Testis (tissue), 3 donors: ENCODE measurements around the gene CEP95. TPM values are rescaled to one million over a fixed set of nuclear protein-coding genes. Genes with fewer than 3 reads are reported as not detected.
"Not testable (repeated sequence)": the region's sequence is repeated elsewhere in the genome, so short reads cannot be mapped to it uniquely, and the experiment has no call there.

Experiments
- DNase-seq: peaks from one replicate; pipeline ENCODE4 v3.0.0-alpha.2; 2019
- H3K27ac ChIP-seq, 2 donors: fragments of 200-600 bp; sonication (generic); one replicate each; pipeline ENCODE4 v1.5.1; 2019
- H3K27me3 ChIP-seq: fragments of 200-600 bp; sonication (generic); one replicate; pipeline ENCODE4 v1.5.1; 2019
- H3K36me3 ChIP-seq: fragments of 200-600 bp; sonication (generic); one replicate; pipeline ENCODE4 v1.5.1; 2017; ENCODE audit warnings: low read depth; ENCODE audit errors: missing control alignments
- H3K4me1 ChIP-seq: fragments of 200-600 bp; sonication (generic); one replicate; pipeline ENCODE4 v1.5.1; 2019
- H3K4me3 ChIP-seq, 2 donors: fragments of 200-600 bp; sonication (generic); one replicate each; pipeline ENCODE4 v1.5.1; 2017 to 2019
- H3K9me3 ChIP-seq: fragments of 200-600 bp; sonication (generic); one replicate; pipeline ENCODE4 v1.5.1; 2017
- POLR2A ChIP-seq: fragments of 450-650 bp; IDR thresholded peaks from one replicate; pipeline ENCODE4 v1.6.1; 2017; ENCODE audit warnings: antibody characterized with exemption, mild to moderate bottlenecking, moderate library complexity
- WGBS, 2 donors: methylation state at CpG; one replicate each; pipeline ENCODE4 v1.1.5; 2018; 5-methylcytosine and 5-hydroxymethylcytosine counted together
- intact Hi-C: fragments of 100-400 bp; cut with DNase I; formaldehyde crosslinking; loops from one replicate; pipeline ENCODE4 v1.15.1; 2023; ENCODE audit warnings: low total_unique reads
- polyA plus RNA-seq: library from polyadenylated mRNA; stranded (reverse); fragments of 350-450 nt; fragmentation: Illumina TruSeq; extraction: RNeasy Lipid Tissue Mini Kit (QIAGEN cat#74804); gene quantifications from one replicate; pipeline ENCODE4 v1.2.3, GENCODE V29; 2014; ENCODE audit warnings: low read depth, low replicate concordance; ENCODE audit not compliant: insufficient read depth
- total RNA-seq, 2 donors: library from RNA; depleted of rRNA; stranded (reverse); fragments of >200 nt; gene quantifications; one replicate each; pipeline ENCODE4 v1.2.3, GENCODE V29; 2016
- TF ChIP-seq, protein P1 (sequence below), 3 experiments: fragments of 450-650 bp in 2 of 3; fragments of 200-600 bp in 1 of 3; sonication (generic) in 1 of 3; IDR thresholded peaks; one replicate each; pipeline ENCODE4 v1.5.1; 2016 to 2019; ENCODE audit warnings: antibody characterized with exemption in 3 of 3, mild to moderate bottlenecking in 2 of 3, moderate library complexity in 1 of 3

CEP95 gene
- total and polyA plus RNA-seq, 3 donors from 2014 or later, result 54.1 to 93.5 (median 73.6) TPM

DNA sequence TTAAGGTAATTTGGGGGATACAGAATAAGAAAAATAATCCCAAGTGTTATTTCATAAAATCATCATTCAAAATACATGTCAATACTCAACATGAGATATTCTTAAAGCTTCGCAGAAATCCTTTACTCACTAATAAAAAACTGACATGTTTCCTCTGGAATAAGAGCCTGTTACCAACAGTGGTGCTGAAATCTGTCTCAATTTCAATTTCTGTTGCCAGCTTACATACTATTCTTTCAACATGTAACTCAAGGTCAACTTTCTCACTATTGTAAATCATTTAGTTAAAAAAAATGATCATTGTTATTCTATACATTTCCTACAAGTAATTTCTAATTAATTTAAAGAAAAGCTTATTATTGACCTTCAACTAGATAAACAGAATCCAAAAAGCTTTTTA is 67.9 kb downstream of the CEP95 start:
- no peak overlapping the region for H3K4me3 ChIP-seq
- no peak overlapping the region for H3K27ac ChIP-seq
- no peaks in the 10 kb centered on the region for H3K27me3 ChIP-seq
- TF ChIP-seq, protein P1, sequence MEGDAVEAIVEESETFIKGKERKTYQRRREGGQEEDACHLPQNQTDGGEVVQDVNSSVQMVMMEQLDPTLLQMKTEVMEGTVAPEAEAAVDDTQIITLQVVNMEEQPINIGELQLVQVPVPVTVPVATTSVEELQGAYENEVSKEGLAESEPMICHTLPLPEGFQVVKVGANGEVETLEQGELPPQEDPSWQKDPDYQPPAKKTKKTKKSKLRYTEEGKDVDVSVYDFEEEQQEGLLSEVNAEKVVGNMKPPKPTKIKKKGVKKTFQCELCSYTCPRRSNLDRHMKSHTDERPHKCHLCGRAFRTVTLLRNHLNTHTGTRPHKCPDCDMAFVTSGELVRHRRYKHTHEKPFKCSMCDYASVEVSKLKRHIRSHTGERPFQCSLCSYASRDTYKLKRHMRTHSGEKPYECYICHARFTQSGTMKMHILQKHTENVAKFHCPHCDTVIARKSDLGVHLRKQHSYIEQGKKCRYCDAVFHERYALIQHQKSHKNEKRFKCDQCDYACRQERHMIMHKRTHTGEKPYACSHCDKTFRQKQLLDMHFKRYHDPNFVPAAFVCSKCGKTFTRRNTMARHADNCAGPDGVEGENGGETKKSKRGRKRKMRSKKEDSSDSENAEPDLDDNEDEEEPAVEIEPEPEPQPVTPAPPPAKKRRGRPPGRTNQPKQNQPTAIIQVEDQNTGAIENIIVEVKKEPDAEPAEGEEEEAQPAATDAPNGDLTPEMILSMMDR (IDR thresholded peaks at IDR 0.05), result no peak
- no peak for TF ChIP-seq POLR2A
- H3K4me1 ChIP-seq, result no peaks in the 10 kb centered on the region
- intact Hi-C loops, result no loop called here
- no peak for DNase-seq
- 85 to 86% methylated on average over 1 of the region's 1 CpG for WGBS, 2 donors
- no peaks in the 10 kb centered on the region for H3K9me3 ChIP-seq
- H3K36me3 ChIP-seq, result no peaks in the 10 kb centered on the region

DNA sequence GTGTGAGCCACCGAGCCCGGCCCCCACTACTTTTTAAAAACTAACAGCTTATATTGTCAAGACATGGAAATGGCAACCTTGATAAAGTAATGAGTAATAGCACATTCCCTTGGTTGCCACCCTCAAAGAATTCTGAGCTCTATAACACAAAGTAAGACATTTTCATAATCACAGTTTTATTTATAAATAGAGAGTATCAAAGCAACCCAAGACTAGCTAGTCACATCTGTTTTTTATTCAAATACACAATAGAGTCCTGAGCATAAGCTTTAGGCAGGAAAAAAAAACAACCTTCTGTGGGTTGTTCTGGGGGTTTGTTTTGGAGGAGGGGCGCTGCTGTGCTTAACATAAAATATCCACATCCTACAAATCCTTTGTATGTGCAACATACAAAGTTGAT is 68.7 kb downstream of the CEP95 start:
- WGBS, 2 donors, result 96 to 98% methylated on average over 3 of the region's 3 CpGs
- no peaks in the 10 kb centered on the region for H3K9me3 ChIP-seq
- H3K27ac ChIP-seq, result no peak overlapping the region
- TF ChIP-seq, protein P1 (IDR thresholded peaks at IDR 0.05), result no peak
- no peak for TF ChIP-seq POLR2A
- intact Hi-C loops, result no loop called here
- H3K4me3 ChIP-seq, result no peak overlapping the region
- H3K36me3 ChIP-seq, result no peaks in the 10 kb centered on the region
- H3K27me3 ChIP-seq, result no peaks in the 10 kb centered on the region
- H3K4me1 ChIP-seq, result no peaks in the 10 kb centered on the region
- DNase-seq, result no peak

DNA sequence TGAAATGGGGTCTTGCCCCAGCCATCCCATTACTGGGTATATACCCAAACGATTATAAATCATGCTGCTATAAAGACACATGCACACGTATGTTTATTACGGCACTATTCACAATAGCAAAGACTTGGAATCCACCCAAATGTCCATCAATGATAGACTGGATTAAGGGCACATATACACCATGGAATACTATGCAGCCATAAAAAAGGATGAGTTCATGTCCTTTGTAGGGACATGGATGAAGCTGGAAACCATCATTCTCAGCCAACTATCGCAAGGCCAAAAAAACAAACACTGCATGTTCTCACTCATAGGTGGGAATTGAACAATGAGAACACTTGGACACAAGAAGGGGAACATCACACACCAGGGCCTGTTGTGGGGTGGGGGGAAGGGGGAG is 70.2 kb downstream of the CEP95 start:
- H3K27me3 ChIP-seq, intact Hi-C loops, H3K27ac ChIP-seq, H3K9me3 ChIP-seq, H3K4me1 ChIP-seq, H3K4me3 ChIP-seq, DNase-seq, H3K36me3 ChIP-seq: not testable (repeated sequence)
- 97 to 98% methylated on average over 4 of the region's 4 CpGs for WGBS, 2 donors

DNA sequence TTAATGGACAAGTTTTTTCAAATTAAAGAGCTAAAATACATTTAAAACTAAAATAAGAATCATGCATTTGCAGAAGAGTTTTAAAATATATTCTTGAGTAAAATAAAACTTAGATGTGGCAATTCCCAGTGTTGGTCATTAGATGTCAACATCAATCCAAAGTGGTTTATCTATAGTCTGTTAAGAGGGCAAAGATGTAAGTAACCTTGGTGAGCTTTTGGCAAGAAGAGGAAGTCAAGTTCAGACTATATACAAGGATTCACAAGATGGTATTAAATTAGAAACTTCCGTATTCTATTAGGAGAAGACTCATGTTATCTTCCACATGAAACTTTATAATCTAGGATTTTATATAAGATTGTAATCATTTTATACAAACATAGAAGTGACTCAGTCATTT is 73.1 kb downstream of the CEP95 start:
- TF ChIP-seq, protein P1 (IDR thresholded peaks at IDR 0.05), result no peak
- TF ChIP-seq POLR2A, result no peak
- Histone ChIP-seq H3K27me3 (no peaks in the 10 kb centered on the region), H3K4me1 (no peaks in the 10 kb centered on the region), H3K27ac (no peak overlapping the region), H3K36me3 (no peaks in the 10 kb centered on the region), H3K4me3 (no peak overlapping the region), H3K9me3 (no peaks in the 10 kb centered on the region)
- intact Hi-C loops, result no loop called here
- DNase-seq, result no peak
- WGBS, 2 donors, result 82 to 100% methylated on average over 1 of the region's 1 CpG

DNA sequence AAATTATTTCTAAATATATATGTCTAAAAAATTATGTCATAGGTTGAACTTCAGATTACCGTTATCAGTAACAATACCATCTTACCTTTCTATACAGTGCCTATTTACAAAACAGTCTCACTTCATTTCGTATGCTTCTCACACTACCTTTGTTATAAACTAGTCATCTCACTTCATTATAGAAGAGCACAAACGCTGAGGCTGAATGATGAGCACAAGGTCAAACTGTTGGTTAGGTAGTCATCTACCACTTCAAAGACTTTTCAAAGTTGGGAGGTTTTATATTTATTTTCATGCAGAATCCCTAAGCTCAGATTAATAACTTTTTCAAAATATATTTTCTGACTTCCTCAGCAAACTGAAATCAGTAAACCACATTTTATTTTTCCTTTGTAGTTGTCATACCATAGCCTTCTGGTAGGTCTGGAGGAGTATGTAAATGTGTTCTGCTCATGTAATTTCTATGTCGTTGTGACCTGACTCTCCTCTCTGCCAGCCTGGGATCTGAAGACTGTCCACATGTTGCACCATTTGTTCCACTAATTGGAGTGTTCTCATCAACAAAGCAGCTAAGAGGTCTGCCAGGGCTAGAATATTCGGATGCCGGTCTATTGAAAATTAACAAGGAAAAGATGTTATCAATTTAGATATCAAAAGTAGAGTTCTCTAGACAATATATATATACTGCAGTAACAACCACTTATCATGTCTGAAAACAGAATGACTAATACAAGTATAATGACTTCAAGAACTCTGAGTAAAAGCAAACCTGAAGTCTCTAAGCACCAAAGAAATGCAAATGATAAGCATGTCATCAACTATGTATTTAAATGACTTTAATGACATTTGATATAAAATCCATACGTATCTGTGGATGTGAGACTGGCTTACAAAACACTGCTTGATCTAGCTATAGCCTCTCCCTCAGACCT is 73.9 kb downstream of the CEP95 start:
- no peaks in the 10 kb centered on the region for H3K4me1 ChIP-seq
- no peak for TF ChIP-seq POLR2A
- TF ChIP-seq, protein P1 (IDR thresholded peaks at IDR 0.05), result no peak
- H3K4me3 ChIP-seq, result no peak overlapping the region
- intact Hi-C loops, result no loop called here
- no peaks in the 10 kb centered on the region for H3K36me3 ChIP-seq
- H3K27me3 ChIP-seq, result no peaks in the 10 kb centered on the region
- no peaks in the 10 kb centered on the region for H3K9me3 ChIP-seq
- 69 to 74% methylated on average over 7 of the region's 7 CpGs for WGBS, 2 donors
- no peak overlapping the region for H3K27ac ChIP-seq
- DNase-seq, result no peak
